ENCODE results near the gene SNRNP40. TPM values are rescaled to one million over a fixed set of nuclear protein-coding genes. Genes with fewer than 3 reads are reported as not detected.

SNRNP40 gene
- total and polyA plus RNA-seq, 2 of the 13 experiments (the other 11 are each of a cell fraction or from before 2014, with no cell fraction given): 51.0 to 147 TPM

DNA sequence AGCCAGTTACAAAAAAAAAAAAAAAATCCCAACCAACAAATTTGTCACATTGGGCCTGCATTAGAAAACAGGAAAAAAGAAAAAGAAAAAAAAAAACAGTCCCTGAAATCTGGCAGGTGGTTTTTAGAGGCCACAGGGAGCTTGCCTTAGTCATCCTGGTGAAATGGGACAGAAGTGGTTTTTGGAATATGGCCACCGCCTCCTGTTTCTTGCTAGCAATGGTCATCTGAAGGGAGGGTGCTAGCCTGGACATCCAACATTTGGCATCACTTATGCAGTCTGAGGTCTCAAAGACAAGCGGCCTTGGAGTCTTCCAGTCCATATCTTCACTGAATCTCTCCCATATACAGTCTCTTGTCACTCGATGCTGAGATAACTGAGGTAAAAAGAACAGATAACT lies 36.8 kb downstream of the SNRNP40 start:
- WGBS (ENCODE audit: low lambda C conversion rate): 92% methylated on average over 3 of the region's 3 CpGs

More for the DNA sequence above, 36.8 kb downstream of the SNRNP40 start:
- Histone ChIP-seq H3K27me3 (ENCODE audit: control insufficient read depth in 1 of 2, insufficient read depth in 2 of 2, low read length in 2 of 2) (no peaks in the 10 kb centered on the region), H3K36me3 (replicated peaks in 1 of 2; ENCODE audit: control insufficient read depth in 1 of 2, insufficient read depth in 2 of 2, low read length in 2 of 2) (peaks cover 18 to 60% of the 10 kb centered on the region in 2 experiments), H4K20me1 (ENCODE audit: insufficient read depth, low read length) (no peaks in the 10 kb centered on the region), H3K79me2 (ENCODE audit: insufficient read depth, low read length) (no peaks in the 10 kb centered on the region), H3K9me3 (ENCODE audit: low read length) (no peaks in the 10 kb centered on the region), H3K9ac (ENCODE audit: insufficient read depth, low read depth, low read length) (no peak overlapping the region), H3K27ac (ENCODE audit: extremely low read length, insufficient read depth, low read length) (no peak overlapping the region), H2AFZ (ENCODE audit: low read length) (no peak overlapping the region), H3K4me3 (replicated peaks in 1 of 3; ENCODE audit: insufficient read depth in 1 of 3, low read depth in 2 of 3, low read length in 3 of 3) (no peak overlapping the region), H3K4me2 (ENCODE audit: low read depth, low read length) (no peak overlapping the region), H3K4me1 (ENCODE audit: insufficient read depth, low read length) (no peaks in the 10 kb centered on the region)
- DNase-seq (ENCODE audit: low spot score) (no peak), ATAC-seq (no peak), FAIRE-seq (no peak)
- TF ChIP-seq ZNF75D (CRISPR knock-in tag; IDR thresholded peaks at IDR 0.05; ENCODE audit: borderline replicate concordance) (no peak), ZNF510 (CRISPR knock-in tag; IDR thresholded peaks at IDR 0.05; ENCODE audit: low read depth) (no peak), CENPT (CRISPR knock-in tag; IDR thresholded peaks at IDR 0.05; ENCODE audit: low read depth) (no peak), ZEB1 (IDR thresholded peaks at IDR 0.05; ENCODE audit: insufficient replicate concordance, low read depth) (no peak), ZNF775 (CRISPR knock-in tag; IDR thresholded peaks at IDR 0.05; ENCODE audit: borderline replicate concordance) (no peak), ISL2 (CRISPR knock-in tag; IDR thresholded peaks at IDR 0.05) (no peak), ZNF570 (CRISPR knock-in tag; IDR thresholded peaks at IDR 0.05; ENCODE audit: borderline replicate concordance) (no peak), NFATC3 (CRISPR knock-in tag; IDR thresholded peaks at IDR 0.05) (no peak), TOE1 (CRISPR knock-in tag; IDR thresholded peaks at IDR 0.05) (no peak), ZNF230 (CRISPR knock-in tag; IDR thresholded peaks at IDR 0.05) (no peak), IRF9 (CRISPR knock-in tag; IDR thresholded peaks at IDR 0.05; ENCODE audit: borderline replicate concordance) (no peak), ZNF282 (IDR thresholded peaks at IDR 0.05; ENCODE audit: partially characterized antibody) (no peak), KDM1A (CRISPR knock-in tag; IDR thresholded peaks at IDR 0.05) (no peak), YY1 (IDR thresholded peaks at IDR 0.05; ENCODE audit: insufficient read depth, insufficient replicate concordance, low read depth, low read length) (no peak), BHLHE40 (IDR thresholded peaks at IDR 0.05; ENCODE audit: low read length) (no peak), ZNF768 (CRISPR knock-in tag; IDR thresholded peaks at IDR 0.05) (no peak)
- TF ChIP-seq, protein P1, sequence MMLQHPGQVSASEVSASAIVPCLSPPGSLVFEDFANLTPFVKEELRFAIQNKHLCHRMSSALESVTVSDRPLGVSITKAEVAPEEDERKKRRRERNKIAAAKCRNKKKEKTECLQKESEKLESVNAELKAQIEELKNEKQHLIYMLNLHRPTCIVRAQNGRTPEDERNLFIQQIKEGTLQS (CRISPR knock-in tag; IDR thresholded peaks at IDR 0.05): no peak
- intact Hi-C loops (cut with micrococcal nuclease; ENCODE audit: unreplicated experiment): no loop called here
- in situ Hi-C loops (cut with HindIII; ENCODE audit: extremely low pct_ligation_motif_present, low pct_unique_long_range_greater_than_20kb): no loop called here
- ChIA-PET POLR2A (interaction anchor here (0.7 kb wide), 1 partner anchor 62 kb away, joined by 3 read pairs; no protein-coding TSS in a partner anchor), CTCF (ENCODE audit: low intra/inter-chr PET ratio, low total read pairs) (no interaction called here)
- BruUV-seq (replicated peaks): no TSS peak

All from HepG2 (cell line).